Glomerular visceral epithelial cell (primary cell): ENCODE results near the gene SLFN5.
"Not testable (repeated sequence)": the region's sequence is repeated elsewhere in the genome, so short reads cannot be mapped to it uniquely, and the experiment has no call there.

Source experiments
- DNase-seq: peaks from one replicate; pipeline ENCODE4 v3.0.0-alpha.2; 2016; ENCODE audit errors: extremely low spot score

SLFN5 gene

GRCh38 chr17:35291802-35292201 lies 48.9 kb downstream of the SLFN5 start:
- no peak for DNase-seq

DNA sequence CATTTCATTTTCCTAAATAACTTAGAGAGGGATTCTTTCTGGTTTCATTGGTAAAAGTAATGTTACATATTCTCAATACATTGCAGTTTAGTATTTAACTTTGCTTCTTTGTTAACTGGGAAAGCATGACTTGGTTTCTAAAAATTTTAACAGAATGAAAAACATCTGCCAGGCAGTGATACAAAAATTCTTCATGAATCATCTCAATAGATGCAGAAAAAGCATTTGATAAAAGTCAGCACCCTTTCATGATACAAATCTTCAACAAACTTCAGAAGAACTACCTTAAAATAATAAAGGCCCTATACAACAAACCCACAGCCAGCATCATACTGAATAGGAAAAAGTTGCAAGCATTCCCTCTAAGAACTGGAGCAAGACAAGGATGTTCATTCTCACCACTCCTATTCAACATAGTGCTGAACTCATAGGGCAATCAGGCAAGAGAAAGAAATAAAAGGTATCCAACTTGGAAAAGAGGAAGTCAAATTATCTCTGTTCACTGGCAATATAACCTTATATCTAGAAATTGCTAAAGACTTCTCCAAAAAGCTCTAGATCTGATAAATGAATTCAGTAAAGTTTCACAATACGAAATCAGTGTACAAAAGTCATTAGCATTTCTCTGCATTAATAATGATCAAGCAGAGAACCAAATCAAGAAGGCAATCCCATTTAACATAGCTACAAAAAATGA lies 50.4 kb downstream of the SLFN5 start:
- DNase-seq, result no peak

DNA sequence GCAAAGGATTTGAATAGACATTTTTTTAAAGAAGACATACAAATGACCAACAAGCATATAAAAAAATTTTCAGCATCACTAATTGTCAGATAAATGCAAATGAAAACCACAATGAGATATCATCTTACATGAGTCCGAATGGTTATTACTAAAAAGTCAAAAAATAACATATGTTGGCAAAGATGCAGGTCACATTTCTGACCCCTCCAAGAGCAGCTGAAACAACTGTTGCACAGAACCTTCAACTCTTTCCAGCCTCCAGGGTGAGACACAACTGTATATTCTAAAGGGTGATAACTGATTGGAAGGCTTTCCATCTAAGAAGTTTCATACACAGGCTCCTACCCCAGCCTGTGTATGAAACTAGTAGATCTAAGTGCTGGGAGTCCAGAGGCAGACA lies 51.9 kb downstream of the SLFN5 start:
- no peak for DNase-seq

- no peak for DNase-seq
Observed at GRCh38 chr17:35295686-35296085, 52.8 kb downstream of the SLFN5 start.

GRCh38 chr17:35297666-35298065 lies 54.8 kb downstream of the SLFN5 start:
- DNase-seq, result no peak

GRCh38 chr17:35298639-35299038 lies 55.8 kb downstream of the SLFN5 start:
- no peak for DNase-seq

DNA sequence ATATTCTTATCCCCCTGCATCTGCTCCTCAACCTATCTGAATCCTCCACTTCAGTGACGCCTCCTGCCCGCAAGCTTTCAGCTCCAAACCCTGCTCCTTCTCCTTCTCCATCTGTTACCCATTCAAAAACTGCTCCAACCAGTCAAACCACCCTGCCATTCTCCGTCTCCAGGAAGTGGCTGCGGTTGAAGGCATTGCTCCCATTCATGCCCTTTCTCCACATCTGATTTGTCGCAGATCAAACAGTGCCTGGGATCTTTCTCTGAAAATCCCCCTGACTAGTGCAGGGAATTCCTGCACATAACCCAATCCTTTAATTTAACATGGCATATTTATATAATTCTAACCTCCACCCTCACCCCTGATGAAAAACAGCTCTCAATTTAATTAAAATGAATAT lies 56.3 kb downstream of the SLFN5 start:
- DNase-seq, result no peak

DNA sequence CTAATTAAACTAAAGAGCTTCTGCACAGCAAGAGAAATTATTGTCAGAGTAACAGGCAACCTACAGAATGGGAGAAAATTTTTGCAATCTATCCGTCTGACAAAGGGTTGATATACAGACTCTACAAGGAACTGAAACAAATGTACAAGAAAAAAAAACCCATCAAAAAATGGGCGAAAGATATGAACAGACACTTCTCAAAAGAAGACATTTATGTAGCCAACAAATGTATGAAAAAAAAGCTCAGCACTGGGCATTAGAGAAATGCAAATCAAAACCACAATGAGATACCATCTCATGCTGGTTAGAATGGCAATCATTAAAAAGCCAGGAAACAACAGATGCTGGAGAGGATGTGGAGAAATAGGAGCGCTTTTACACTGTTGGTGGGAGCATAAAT lies 66.5 kb downstream of the SLFN5 start:
- not testable (repeated sequence) for DNase-seq

GRCh38 chr17:35312346-35312745 lies 69.5 kb downstream of the SLFN5 start:
- DNase-seq, result no peak

DNA sequence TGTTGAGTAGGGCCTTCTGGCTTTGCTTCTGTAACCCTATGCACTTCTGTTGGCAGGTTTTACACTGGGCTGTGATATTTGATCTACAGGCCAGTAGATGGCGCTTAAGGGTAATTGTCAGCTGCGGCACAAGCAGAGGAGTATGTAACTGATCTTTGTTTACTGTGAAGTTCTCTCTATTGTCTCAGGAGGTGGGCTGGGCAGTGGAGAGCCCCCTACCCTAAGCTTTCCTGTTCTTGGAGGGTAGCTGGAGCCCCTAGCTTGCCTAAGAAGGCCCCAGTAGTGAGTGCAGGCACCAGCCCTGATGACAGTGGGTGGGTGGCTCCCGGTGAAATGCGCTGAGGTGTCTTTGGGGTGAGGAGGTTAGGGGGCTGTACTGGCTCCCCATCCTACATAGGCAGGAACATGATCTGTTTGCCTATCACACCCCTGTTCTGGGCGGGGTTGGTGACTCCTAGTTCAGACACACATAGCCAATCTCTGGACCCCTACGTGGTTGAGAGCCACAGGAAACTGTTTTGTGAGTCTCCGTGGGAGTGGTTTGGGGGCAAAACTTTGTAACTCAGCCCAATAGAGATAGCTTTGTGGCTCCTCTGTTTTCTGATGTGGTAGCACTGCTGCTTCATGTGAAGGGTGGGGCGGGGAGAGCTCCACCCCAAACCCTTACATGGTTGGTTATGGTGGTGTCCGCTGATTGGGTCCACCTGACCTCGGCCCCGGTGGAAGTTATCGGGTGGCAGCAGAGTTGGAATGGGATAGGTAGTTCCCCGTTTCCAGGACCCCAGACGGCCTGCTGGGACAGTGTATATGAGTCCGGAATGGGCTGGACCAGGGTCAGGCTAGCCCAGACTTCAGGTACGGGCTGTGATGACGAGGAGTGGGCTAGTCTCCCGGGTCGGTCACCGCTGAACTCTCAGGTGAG lies 70.2 kb downstream of the SLFN5 start:
- DNase-seq, result peak; percentile 70

DNA sequence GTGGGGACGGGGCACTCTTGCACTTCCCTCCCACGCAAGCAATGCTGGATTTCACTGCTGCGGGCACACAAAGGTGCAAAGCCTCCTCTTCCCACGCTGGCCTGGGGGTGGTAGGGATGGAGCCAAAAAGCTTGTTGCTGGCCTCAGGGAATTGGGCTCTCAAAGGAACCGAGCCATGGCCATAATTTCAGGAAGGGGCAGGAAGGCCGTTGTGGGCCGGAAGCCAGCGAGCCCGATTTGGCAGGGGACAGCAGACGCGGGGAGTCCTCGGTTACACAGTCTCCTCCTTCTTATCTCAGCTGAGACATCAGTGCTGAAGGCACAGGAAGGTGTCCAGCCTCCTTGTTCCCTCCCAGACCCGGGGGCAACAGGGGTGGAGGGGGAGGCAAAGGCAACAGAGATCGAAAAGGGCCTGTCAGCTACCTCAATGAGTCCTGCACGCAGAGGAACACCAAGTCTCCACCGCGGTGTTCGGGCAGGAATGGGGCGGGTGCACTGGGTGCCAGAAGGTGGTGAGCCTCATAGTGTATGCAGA lies 71.1 kb downstream of the SLFN5 start:
- no peak for DNase-seq

- DNase-seq, result no peak
Observed at GRCh38 chr17:35314415-35315216, 71.7 kb downstream of the SLFN5 start.

- peak; percentile 54 for DNase-seq
Observed at GRCh38 chr17:35315283-35315682, 72.4 kb downstream of the SLFN5 start.

- no peak for DNase-seq
Observed at GRCh38 chr17:35315971-35316370, 73.1 kb downstream of the SLFN5 start.

DNA sequence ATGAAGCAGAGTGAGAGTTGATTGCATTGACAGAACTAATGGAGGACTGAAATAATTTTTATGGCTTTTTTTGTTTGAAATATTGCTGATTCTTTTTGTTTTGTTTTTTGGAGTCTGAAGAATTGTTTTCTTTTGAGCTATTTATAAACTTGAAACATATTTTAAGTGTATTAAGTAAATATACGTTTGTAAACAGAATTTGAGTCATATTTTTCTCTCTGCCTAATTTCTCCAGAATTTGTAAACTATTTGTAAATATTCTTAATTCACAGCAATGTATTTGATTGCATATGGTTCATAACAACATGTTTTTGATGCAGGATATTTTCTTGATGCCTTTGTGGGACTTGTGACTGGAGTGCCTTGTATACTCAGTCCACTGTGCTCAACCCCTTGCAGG lies 79.9 kb downstream of the SLFN5 start:
- no peak for DNase-seq
